K562 (cell line): Measurements from ENCODE around the gene ISCA1. TPM values are rescaled to one million over a fixed set of nuclear protein-coding genes. Genes with fewer than 3 reads are reported as not detected.

Source experiments
- ATAC-seq: fragments of 200-7000 bp; cut with Tn5 transposase; 3 replicates; pipeline ENCODE4 v1.9.1; 2020; ENCODE audit warnings: moderate library complexity
- BruUV-seq: library from RNA; stranded (reverse); fragments of 400-500 nt; replicated peaks from 2 replicates; lab custom pipeline; 2021; lab: Mats Ljungman, UMichigan
- CTCF ChIA-PET: fragments of 300-600 bp; formaldehyde crosslinking; extraction: SDS; loops from one replicate; lab custom pipeline; 2021; ENCODE audit warnings: low intra/inter-chr PET ratio; lab: Yijun Ruan, JAX
- POLR2A ChIA-PET: fragments of 300-600, 350-650 bp; sonication (Branson Sonifier 250); formaldehyde crosslinking; extraction: SDS; loops from one replicate; lab custom pipeline; 2021; ENCODE audit warnings: antibody characterized with exemption, inconsistent platforms; lab: Yijun Ruan, JAX
- DNase-seq, 4 experiments: peaks; one replicate each; pipeline versions ENCODE4 v3.0.0 to v3.0.0-alpha.2; 2011 to 2018; ENCODE audit warnings: low spot score in 3 of 4, mixed read lengths in 3 of 4; ENCODE audit errors: extremely low read depth in 1 of 4
- FAIRE-seq: peaks from 2 replicates; lab custom pipeline; 2011; peaks lifted over from hg19 to GRCh38; lab: Jason Lieb, UNC
- H2AFZ ChIP-seq: 2 replicates; pipeline ENCODE4 v1.6.0; 2011; ENCODE audit warnings: low read depth, low read length, control low read depth, inconsistent platforms
- H3K27ac ChIP-seq: fragments of 200-600 bp; 3 replicates; pipeline ENCODE4 v1.8.0; 2011; ENCODE audit warnings: low read depth, mild to moderate bottlenecking, control low read depth, inconsistent platforms, low read length, moderate library complexity, mixed read lengths; ENCODE audit errors: extremely low read depth
- H3K27me3 ChIP-seq, 2 experiments: fragments of 300-600 bp in 1 of 2; 2 replicates in 1 of 2; 3 replicates in 1 of 2; pipeline versions ENCODE4 v1.6.0 to v1.8.0; 2011; ENCODE audit warnings: inconsistent platforms in 2 of 2, low read length in 2 of 2, mild to moderate bottlenecking in 1 of 2, mixed read lengths in 1 of 2, moderate library complexity in 1 of 2; ENCODE audit not compliant: control insufficient read depth in 2 of 2, insufficient read depth in 2 of 2
- H3K36me3 ChIP-seq: fragments of 300-600 bp; 3 replicates; pipeline ENCODE4 v1.8.0; 2011; ENCODE audit warnings: mild to moderate bottlenecking, low read length, inconsistent platforms; ENCODE audit not compliant: control insufficient read depth, insufficient read depth
- H3K4me1 ChIP-seq, 2 experiments: fragments of 200-600 bp in 1 of 2; replicated peaks in 1 of 2; 2 replicates in 1 of 2; 3 replicates in 1 of 2; pipeline versions ENCODE4 v1.5.1 to v1.8.0; 2011; ENCODE audit warnings: inconsistent platforms in 2 of 2, low read length in 2 of 2, mild to moderate bottlenecking in 1 of 2, mixed read lengths in 1 of 2, moderate library complexity in 1 of 2; ENCODE audit not compliant: control insufficient read depth in 2 of 2, insufficient read depth in 2 of 2
- H3K4me2 ChIP-seq: 2 replicates; pipeline ENCODE4 v1.6.1; 2011; ENCODE audit warnings: low read length, control low read depth, inconsistent platforms, mixed read lengths; ENCODE audit not compliant: insufficient read depth
- H3K4me3 ChIP-seq: fragments of 200-600 bp; sonication (generic), shearing (Covaris generic); 2 replicates; pipeline ENCODE4 v1.5.1; 2016; ENCODE audit warnings: control low read depth, inconsistent platforms
- H3K79me2 ChIP-seq: fragments of 200-600 bp; 3 replicates; pipeline ENCODE4 v1.8.0; 2011; ENCODE audit warnings: low read length, inconsistent platforms; ENCODE audit not compliant: control insufficient read depth, insufficient read depth
- H3K9ac ChIP-seq, 2 experiments: 2 replicates each; pipeline versions ENCODE4 v1.6.0 to v1.6.1; 2011; ENCODE audit warnings: low read depth in 2 of 2, low read length in 2 of 2, control low read depth in 1 of 2, inconsistent platforms in 1 of 2, mild to moderate bottlenecking in 1 of 2, mixed read lengths in 1 of 2; ENCODE audit not compliant: insufficient read depth in 1 of 2
- H3K9me1 ChIP-seq: one replicate; pipeline ENCODE4 v1.6.0; 2011; ENCODE audit warnings: inconsistent platforms, mild to moderate bottlenecking, low read length, moderate library complexity; ENCODE audit not compliant: control insufficient read depth, insufficient read depth
- H3K9me3 ChIP-seq: replicated peaks from 2 replicates; pipeline ENCODE4 v1.5.1; 2011; ENCODE audit warnings: low read depth, low read length, inconsistent platforms; ENCODE audit not compliant: control insufficient read depth, insufficient read depth
- H4K20me1 ChIP-seq: replicated peaks from 2 replicates; pipeline ENCODE4 v1.6.1; 2011; ENCODE audit warnings: low read length, inconsistent platforms, mixed read lengths; ENCODE audit not compliant: control insufficient read depth, insufficient read depth
- MEIS2 ChIP-seq: fragments of 450-650 bp; IDR thresholded peaks from 2 replicates; pipeline ENCODE4 v1.6.1; 2014; ENCODE audit warnings: mild to moderate bottlenecking; ENCODE audit not compliant: partially characterized antibody
- PREB ChIP-seq: sonication (generic); formaldehyde crosslinking; IDR thresholded peaks from 2 replicates; pipeline ENCODE4 v1.8.1; 2023; ENCODE audit warnings: mild to moderate bottlenecking, missing genetic modification reagents
- PTRF ChIP-seq: fragments of 450-650 bp; IDR thresholded peaks from 2 replicates; pipeline ENCODE4 v1.6.1; 2016; ENCODE audit warnings: mild to moderate bottlenecking, missing genetic modification characterization, missing compliant biosample characterization
- TARDBP ChIP-seq: fragments of 450-650 bp; IDR thresholded peaks from 2 replicates; pipeline ENCODE4 v1.6.1; 2016
- THRA ChIP-seq: fragments of 450-650 bp; IDR thresholded peaks from 2 replicates; pipeline ENCODE4 v1.6.1; 2017; ENCODE audit warnings: mild to moderate bottlenecking, moderate library complexity
- WGBS: fragments of 100-300 bp; shearing (Covaris generic); methylation state at CpG from one replicate; pipeline ENCODE4 v1.1.6; 2016; ENCODE audit warnings: low coverage, mixed read lengths; ENCODE audit not compliant: insufficient coverage; ENCODE audit errors: missing lambda C conversion rate; 5-methylcytosine and 5-hydroxymethylcytosine counted together
- in situ Hi-C: fragments of 300-500 bp; cut with MboI; formaldehyde crosslinking; loops from 4 replicates; pipeline ENCODE4 v1.15.0; 2018; ENCODE audit warnings: inconsistent platforms, mixed read lengths
- intact Hi-C: fragments of 100-400 bp; cut with micrococcal nuclease; formaldehyde crosslinking; loops from 2 replicates; pipeline ENCODE4 v1.14.2; 2022
- polyA plus RNA-seq, 8 experiments: library from polyadenylated mRNA; depleted of rRNA in 4 of 8; stranded (reverse) in 5 of 8; unstranded in 3 of 8; fragments of >200 nt; fragmentation: Nextera tagmentation in 2 of 8; fragmentation: Illumina TruSeq in 1 of 8; extraction: Ambion mirVana in 2 of 8; extraction: Trizol in 1 of 8; gene quantifications; 2 replicates each; pipeline versions ENCODE4 v1.2.1 to v1.2.3, GENCODE V29; 2011 to 2014; ENCODE audit warnings: inconsistent platforms in 1 of 8, missing spikeins in 1 of 8
- total RNA-seq, 7 experiments: library from RNA; depleted of rRNA in 6 of 7; stranded (reverse); fragments of >200 nt in 6 of 7; fragmentation: Illumina TruSeq in 2 of 7; extraction: Trizol in 2 of 7; gene quantifications; 2 replicates each; pipeline versions ENCODE4 v1.2.1 to v1.2.3, GENCODE V29; 2011 to 2021; ENCODE audit warnings: low replicate concordance in 1 of 7

ISCA1 gene
- total and polyA plus RNA-seq, 9 of the 15 experiments (the other 6 are each of a cell fraction or from before 2014, with no cell fraction given) = 6.5 to 27.1 (median 20.0) TPM

DNA sequence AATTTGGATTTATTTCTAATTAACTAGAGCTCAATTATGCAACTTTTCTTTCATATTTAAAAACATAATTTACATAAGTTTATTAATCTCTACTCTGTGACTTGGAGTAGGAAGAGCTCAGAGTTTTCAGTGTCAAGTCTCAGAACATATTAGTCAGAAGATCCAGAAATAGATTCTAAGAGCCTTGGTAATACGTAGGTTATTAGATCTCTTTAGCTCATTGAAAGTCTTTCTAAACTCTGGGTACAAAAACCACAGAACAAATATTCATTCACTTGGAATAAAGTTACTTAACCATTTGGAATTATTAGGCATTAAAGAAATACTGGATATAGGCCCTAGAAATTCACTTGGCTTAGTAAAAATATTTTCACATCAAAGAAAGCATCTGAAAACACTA is 26.3 kb upstream of the ISCA1 start:
- no peak for ATAC-seq
- 100% methylated on average over 1 of the region's 1 CpG for WGBS
- in situ Hi-C loops = no loop called here
- Histone ChIP-seq H3K79me2 (no peaks in the 10 kb centered on the region), H3K9me3 (no peaks in the 10 kb centered on the region), H4K20me1 (no peaks in the 10 kb centered on the region), H3K4me1 (no peaks in the 10 kb centered on the region), H3K4me2 (no peak overlapping the region)
- intact Hi-C loops = no loop called here
- no peak for TF ChIP-seq THRA
- TF ChIP-seq, all 486 proteins: peak for 0
- no peak overlapping the region for H2AFZ ChIP-seq
- H3K27me3 ChIP-seq = no peaks in the 10 kb centered on the region
- H3K4me3 ChIP-seq = no peak overlapping the region
- ChIA-PET CTCF (no interaction called here), POLR2A (no interaction called here)
- DNase-seq (no peak), FAIRE-seq (no peak)
- no peaks in the 10 kb centered on the region for H3K9me1 ChIP-seq
- H3K36me3 ChIP-seq = peaks cover 65% of the 10 kb centered on the region; the same call in 2 of the 3 replicates
- H3K27ac ChIP-seq = no peak overlapping the region
- H3K9ac ChIP-seq = no peak overlapping the region
- BruUV-seq = no TSS peak

- DNase-seq = no peak
- in situ Hi-C loops = loop anchor here (5.0 kb wide), 1 partner anchor 33 kb away; no protein-coding TSS in a partner anchor
- no peak overlapping the region for H3K9ac ChIP-seq
- H4K20me1 ChIP-seq = no peaks in the 10 kb centered on the region
- H3K27me3 ChIP-seq = no peaks in the 10 kb centered on the region
- no peak for ATAC-seq
- no peaks in the 10 kb centered on the region for H3K79me2 ChIP-seq
- no peak overlapping the region for H3K4me2 ChIP-seq
- H3K27ac ChIP-seq = no peak overlapping the region
- CTCF ChIA-PET = no interaction called here
- no peaks in the 10 kb centered on the region for H3K9me1 ChIP-seq
- no peaks in the 10 kb centered on the region for H3K4me1 ChIP-seq
- H3K9me3 ChIP-seq = no peaks in the 10 kb centered on the region
- 62% methylated on average over 3 of the region's 3 CpGs for WGBS
- H3K4me3 ChIP-seq = no peak overlapping the region
- TF ChIP-seq PREB (CRISPR knock-in tag) = no peak
- peak; percentile 14 for TF ChIP-seq MEIS2
- TF ChIP-seq PTRF = no peak
- TF ChIP-seq TARDBP = no peak
- TF ChIP-seq, all 486 proteins: peak for 1
- POLR2A ChIA-PET = no interaction called here
- H2AFZ ChIP-seq = no peak overlapping the region
- no peak for FAIRE-seq
- BruUV-seq = no TSS peak
- peaks cover 80% of the 10 kb centered on the region for H3K36me3 ChIP-seq
- intact Hi-C loops = no loop called here
Measured at GRCh38 chr9:86304236-86304730, 21.9 kb upstream of the ISCA1 start.
